GM23338 (cell line): ENCODE data around the gene HIVEP3. TPM values are rescaled to one million over a fixed set of nuclear protein-coding genes. Genes with fewer than 3 reads are reported as not detected.

Experiments
- ATAC-seq: fragments of 200-7000 bp; cut with Tn5 transposase; 3 replicates; pipeline ENCODE4 v1.9.1; 2020
- DNase-seq: peaks from one replicate; pipeline ENCODE4 v3.0.0-alpha.2; 2015; ENCODE audit warnings: low spot score
- H2AFZ ChIP-seq: fragments of 200-600 bp; sonication (generic); 2 replicates; pipeline ENCODE4 v1.8.0; 2016; ENCODE audit warnings: antibody characterized with exemption, mild to moderate bottlenecking, moderate library complexity
- H3F3A ChIP-seq: fragments of 200-600 bp; sonication (generic); replicated peaks from 2 replicates; pipeline ENCODE4 v1.8.0; 2017; ENCODE audit warnings: antibody characterized with exemption, mixed run types, low read depth
- H3K27ac ChIP-seq: fragments of 200-600 bp; sonication (generic); 2 replicates; pipeline ENCODE4 v1.6.1; 2016; ENCODE audit warnings: low read depth
- H3K27me3 ChIP-seq: fragments of 200-600 bp; sonication (generic); 2 replicates; pipeline ENCODE4 v1.8.0; 2016; ENCODE audit warnings: mild to moderate bottlenecking, mixed run types, moderate library complexity; ENCODE audit not compliant: insufficient read depth
- H3K36me3 ChIP-seq: fragments of 200-600 bp; sonication (generic); 2 replicates; pipeline ENCODE4 v1.8.0; 2016; ENCODE audit warnings: mild to moderate bottlenecking; ENCODE audit not compliant: insufficient read depth
- H3K4me1 ChIP-seq: fragments of 200-600 bp; sonication (generic); 2 replicates; pipeline ENCODE4 v1.8.0; 2016; ENCODE audit warnings: mild to moderate bottlenecking, moderate library complexity; ENCODE audit not compliant: insufficient read depth
- H3K4me2 ChIP-seq: fragments of 200-600 bp; sonication (generic); 2 replicates; pipeline ENCODE4 v1.7.1; 2017; ENCODE audit warnings: mixed run types
- H3K4me3 ChIP-seq: fragments of 200-600 bp; sonication (generic); 2 replicates; pipeline ENCODE4 v1.6.1; 2016; ENCODE audit warnings: mixed run types
- H3K79me2 ChIP-seq: fragments of 200-600 bp; sonication (generic); replicated peaks from 2 replicates; pipeline ENCODE4 v1.8.0; 2017; ENCODE audit warnings: mild to moderate bottlenecking; ENCODE audit not compliant: insufficient read depth
- H3K9me2 ChIP-seq: fragments of 200-600 bp; sonication (generic); 2 replicates; pipeline ENCODE4 v1.8.0; 2017; ENCODE audit not compliant: insufficient read depth
- H4K20me1 ChIP-seq: fragments of 200-600 bp; sonication (generic); replicated peaks from 2 replicates; pipeline ENCODE4 v1.8.0; 2017; ENCODE audit warnings: mild to moderate bottlenecking; ENCODE audit not compliant: insufficient read depth
- H3K27ac Mint-ChIP-seq: 2 replicates; pipeline ENCODE4 v1.8.0; 2020; ENCODE audit warnings: inconsistent platforms, mild to moderate bottlenecking, moderate library complexity, mixed read lengths
- H3K27me3 Mint-ChIP-seq: 3 replicates; pipeline ENCODE4 v1.8.0; 2022; ENCODE audit warnings: low read depth, mild to moderate bottlenecking, moderate library complexity, mixed read lengths, inconsistent platforms; ENCODE audit not compliant: insufficient read depth, poor library complexity
- H3K36me3 Mint-ChIP-seq: 3 replicates; pipeline ENCODE4 v1.8.0; 2021; ENCODE audit warnings: low read depth, mild to moderate bottlenecking, inconsistent platforms, moderate library complexity, mixed read lengths
- H3K4me1 Mint-ChIP-seq: 3 replicates; pipeline ENCODE4 v1.8.0; 2020; ENCODE audit warnings: mild to moderate bottlenecking, inconsistent platforms, mixed read lengths
- H3K4me3 Mint-ChIP-seq: 3 replicates; pipeline ENCODE4 v1.8.0; 2021; ENCODE audit warnings: moderate library complexity, mild to moderate bottlenecking, inconsistent platforms, mixed read lengths
- H3K9me3 Mint-ChIP-seq: 3 replicates; pipeline ENCODE4 v1.8.0; 2020; ENCODE audit warnings: moderate library complexity, mild to moderate bottlenecking, inconsistent platforms, mixed read lengths
- CREB1 ChIP-seq: fragments of 250-450 bp; sonication (Bioruptor Pico); IDR thresholded peaks from 2 replicates; pipeline ENCODE4 v1.5.0; 2020; ENCODE audit warnings: low read depth, mild to moderate bottlenecking, moderate library complexity
- CTCF ChIP-seq, 2 experiments: fragments of 200-600 bp in 1 of 2; sonication (generic) in 1 of 2; conservative IDR thresholded peaks; 2 replicates each; pipeline versions ENCODE4 v1.5.1 to v1.6.1; 2016 to 2017; ENCODE audit warnings: antibody characterized with exemption in 2 of 2, low read depth in 2 of 2, mild to moderate bottlenecking in 2 of 2, moderate library complexity in 1 of 2
- EZH2 ChIP-seq: fragments of 200-600 bp; sonication (generic); IDR thresholded peaks from one replicate; pipeline ENCODE4 v1.8.0; 2017; ENCODE audit warnings: antibody characterized with exemption, mild to moderate bottlenecking, low read depth; ENCODE audit not compliant: unreplicated experiment
- NANOG ChIP-seq: IDR thresholded peaks from 2 replicates; pipeline ENCODE4 v1.6.1; 2016; ENCODE audit warnings: antibody characterized with exemption, borderline replicate concordance
- ZNF114 ChIP-seq: fragments of 250-450 bp; sonication (Bioruptor Pico); IDR thresholded peaks from 2 replicates; pipeline ENCODE4 v1.5.0; 2020; ENCODE audit warnings: mild to moderate bottlenecking, moderate library complexity
- ZNF331 ChIP-seq: fragments of 250-450 bp; sonication (Bioruptor Pico); IDR thresholded peaks from 2 replicates; pipeline ENCODE4 v1.5.0; 2020; ENCODE audit warnings: low read depth, mild to moderate bottlenecking, moderate library complexity
- ZNF462 ChIP-seq: fragments of 250-450 bp; sonication (Bioruptor Pico); IDR thresholded peaks from 2 replicates; pipeline ENCODE4 v1.5.0; 2020; ENCODE audit warnings: mild to moderate bottlenecking, moderate library complexity
- polyA plus RNA-seq: library from polyadenylated mRNA; unstranded; fragments of >200 nt; fragmentation: Nextera tagmentation; extraction: Ambion mirVana; gene quantifications from 2 replicates; pipeline ENCODE4 v1.2.1, GENCODE V29; 2016
- total RNA-seq: library from RNA; depleted of rRNA; stranded (reverse); fragments of >200 nt; shearing (Covaris generic); gene quantifications from 2 replicates; pipeline ENCODE4 v1.2.3, GENCODE V29; 2014

HIVEP3 gene
- total and polyA plus RNA-seq, 2 experiments from 2014 or later: 0.14 to 0.24 TPM

- no peak for DNase-seq
- Mint-ChIP-seq H3K4me3 (no peak overlapping the region), H3K36me3 (no peaks in the 10 kb centered on the region), H3K9me3 (no peaks in the 10 kb centered on the region), H3K27me3 (peaks cover 4% of the 10 kb centered on the region), H3K27ac (no peak overlapping the region), H3K4me1 (no peaks in the 10 kb centered on the region)
- H3K27ac ChIP-seq: no peak overlapping the region
- ATAC-seq: no peak
- no peaks in the 10 kb centered on the region for H3K36me3 ChIP-seq
- no peaks in the 10 kb centered on the region for H3K79me2 ChIP-seq
- no peak overlapping the region for H3K4me2 ChIP-seq
- no peaks in the 10 kb centered on the region for H3F3A ChIP-seq
- H3K9me2 ChIP-seq: peaks cover 3% of the 10 kb centered on the region; the same call in 1 of the 2 replicates
- no peaks in the 10 kb centered on the region for H3K4me1 ChIP-seq
- no peak overlapping the region for H3K4me3 ChIP-seq
- no peak for TF ChIP-seq EZH2
- TF ChIP-seq ZNF114 (CRISPR knock-in tag): no peak
- TF ChIP-seq ZNF331 (CRISPR knock-in tag): no peak
- no peak for TF ChIP-seq ZNF462 (CRISPR knock-in tag)
- TF ChIP-seq CREB1: no peak
- no peak for TF ChIP-seq NANOG
- TF ChIP-seq CTCF (conservative IDR thresholded peaks at IDR 0.05; ENCODE audit: low read depth in 2 of 2): no peak
- no peaks in the 10 kb centered on the region for H3K27me3 ChIP-seq
- H2AFZ ChIP-seq: no peak overlapping the region
- no peaks in the 10 kb centered on the region for H4K20me1 ChIP-seq
Observed at GRCh38 chr1:41610361-41610760, 308.4 kb downstream of the HIVEP3 start.
